PC-9 (cell line): ENCODE data around the gene IDI1.

Experiments used
- CTCF ChIP-seq: fragments of 200-600 bp; sonication (generic); conservative IDR thresholded peaks from 2 replicates; pipeline ENCODE4 v1.6.1; 2017; ENCODE audit warnings: mixed run types, antibody characterized with exemption, mild to moderate bottlenecking, moderate library complexity
- EZH2 ChIP-seq: fragments of 200-600 bp; sonication (generic); IDR thresholded peaks from 2 replicates; pipeline ENCODE4 v1.8.0; 2017; ENCODE audit warnings: antibody characterized with exemption, low read depth

- TF ChIP-seq CTCF (no peak), EZH2 (no peak)
These were observed 53.4 kb downstream of the IDI1 start for GRCh38 chr10:995559-995926.
